Measurements from ENCODE around the gene DDX10. TPM values are rescaled to one million over a fixed set of nuclear protein-coding genes. Genes with fewer than 3 reads are reported as not detected.
A peak's percentile ranks its signal among the peaks of the same experiment; 100 is the strongest.

The DDX10 gene
- total RNA-seq, 1 donor from 2014 or later, result 32.2 TPM

GRCh38 chr11:108902027-108902469 is 237.2 kb downstream of the DDX10 start:
- Mint-ChIP-seq H3K36me3 (ENCODE audit: low read depth, unreplicated experiment) (peaks cover 1% of the 10 kb centered on the region), H3K27me3 (ENCODE audit: low read depth, unreplicated experiment) (no peaks in the 10 kb centered on the region), H3K27ac (ENCODE audit: unreplicated experiment) (no peak overlapping the region), H3K4me3 (ENCODE audit: unreplicated experiment) (no peak overlapping the region), H3K4me1 (ENCODE audit: low read depth, unreplicated experiment) (peaks cover 22% of the 10 kb centered on the region), H3K9me3 (ENCODE audit: unreplicated experiment) (peaks cover 1% of the 10 kb centered on the region)
- Histone ChIP-seq H3K9me3 (ENCODE audit: insufficient read depth, low read depth, low read length) (no peaks in the 10 kb centered on the region), H3K4me3 (ENCODE audit: insufficient read depth, low read depth, low read length) (no peak overlapping the region), H3K36me3 (ENCODE audit: insufficient read depth, low read length) (no peaks in the 10 kb centered on the region), H3K4me2 (ENCODE audit: low read length) (no peak overlapping the region), H3K9ac (ENCODE audit: low read length) (no peak overlapping the region), H3K27ac (ENCODE audit: low read depth, low read length) (no peak overlapping the region), H3K4me1 (ENCODE audit: insufficient read depth, low read length) (peaks cover 16% of the 10 kb centered on the region), H3K79me2 (ENCODE audit: insufficient read depth, low read length) (no peaks in the 10 kb centered on the region), H2AFZ (ENCODE audit: low read depth, low read length) (no peak overlapping the region), H3K27me3 (ENCODE audit: insufficient read depth, low read length) (no peaks in the 10 kb centered on the region), H4K20me1 (ENCODE audit: insufficient read depth, low read length) (no peaks in the 10 kb centered on the region)
- FAIRE-seq (no peak), DNase-seq (ENCODE audit: low read depth) (no peak)
- TF ChIP-seq EZH2 (IDR thresholded peaks at IDR 0.05; ENCODE audit: insufficient read depth, low read length), result no peak
- TF ChIP-seq, protein P1, sequence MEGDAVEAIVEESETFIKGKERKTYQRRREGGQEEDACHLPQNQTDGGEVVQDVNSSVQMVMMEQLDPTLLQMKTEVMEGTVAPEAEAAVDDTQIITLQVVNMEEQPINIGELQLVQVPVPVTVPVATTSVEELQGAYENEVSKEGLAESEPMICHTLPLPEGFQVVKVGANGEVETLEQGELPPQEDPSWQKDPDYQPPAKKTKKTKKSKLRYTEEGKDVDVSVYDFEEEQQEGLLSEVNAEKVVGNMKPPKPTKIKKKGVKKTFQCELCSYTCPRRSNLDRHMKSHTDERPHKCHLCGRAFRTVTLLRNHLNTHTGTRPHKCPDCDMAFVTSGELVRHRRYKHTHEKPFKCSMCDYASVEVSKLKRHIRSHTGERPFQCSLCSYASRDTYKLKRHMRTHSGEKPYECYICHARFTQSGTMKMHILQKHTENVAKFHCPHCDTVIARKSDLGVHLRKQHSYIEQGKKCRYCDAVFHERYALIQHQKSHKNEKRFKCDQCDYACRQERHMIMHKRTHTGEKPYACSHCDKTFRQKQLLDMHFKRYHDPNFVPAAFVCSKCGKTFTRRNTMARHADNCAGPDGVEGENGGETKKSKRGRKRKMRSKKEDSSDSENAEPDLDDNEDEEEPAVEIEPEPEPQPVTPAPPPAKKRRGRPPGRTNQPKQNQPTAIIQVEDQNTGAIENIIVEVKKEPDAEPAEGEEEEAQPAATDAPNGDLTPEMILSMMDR (IDR thresholded peaks at IDR 0.05; ENCODE audit: insufficient read depth, low read depth, low read length), result no peak

- no peak overlapping the region for H3K27ac ChIP-seq (ENCODE audit: low read depth, low read length)
- peaks cover 1% of the 10 kb centered on the region for H3K9me3 Mint-ChIP-seq (ENCODE audit: unreplicated experiment)
- H4K20me1 ChIP-seq (ENCODE audit: insufficient read depth, low read length), result no peaks in the 10 kb centered on the region
- H3K4me2 ChIP-seq (ENCODE audit: low read length), result no peak overlapping the region
- no peaks in the 10 kb centered on the region for H3K27me3 Mint-ChIP-seq (ENCODE audit: low read depth, unreplicated experiment)
- no peaks in the 10 kb centered on the region for H3K27me3 ChIP-seq (ENCODE audit: insufficient read depth, low read length)
- no peaks in the 10 kb centered on the region for H3K79me2 ChIP-seq (ENCODE audit: insufficient read depth, low read length)
- no peaks in the 10 kb centered on the region for H3K9me3 ChIP-seq (ENCODE audit: insufficient read depth, low read depth, low read length)
- H3K36me3 Mint-ChIP-seq (ENCODE audit: low read depth, unreplicated experiment), result no peaks in the 10 kb centered on the region
- FAIRE-seq (no peak), DNase-seq (ENCODE audit: low read depth) (no peak)
- H3K36me3 ChIP-seq (ENCODE audit: insufficient read depth, low read length), result no peaks in the 10 kb centered on the region
- no peak overlapping the region for H3K27ac Mint-ChIP-seq (ENCODE audit: unreplicated experiment)
- H3K4me1 Mint-ChIP-seq (ENCODE audit: low read depth, unreplicated experiment), result peaks cover 17% of the 10 kb centered on the region
- H2AFZ ChIP-seq (ENCODE audit: low read depth, low read length), result no peak overlapping the region
- peaks cover 13% of the 10 kb centered on the region for H3K4me1 ChIP-seq (ENCODE audit: insufficient read depth, low read length)
- no peak overlapping the region for H3K9ac ChIP-seq (ENCODE audit: low read length)
- TF ChIP-seq, protein P1 (IDR thresholded peaks at IDR 0.05; ENCODE audit: insufficient read depth, low read depth, low read length), result no peak
- no peak for TF ChIP-seq EZH2 (IDR thresholded peaks at IDR 0.05; ENCODE audit: insufficient read depth, low read length)
- no peak overlapping the region for H3K4me3 ChIP-seq (ENCODE audit: insufficient read depth, low read depth, low read length)
- H3K4me3 Mint-ChIP-seq (ENCODE audit: unreplicated experiment), result no peak overlapping the region
These were observed 239.6 kb downstream of the DDX10 start for GRCh38 chr11:108904480-108904879.

DNA sequence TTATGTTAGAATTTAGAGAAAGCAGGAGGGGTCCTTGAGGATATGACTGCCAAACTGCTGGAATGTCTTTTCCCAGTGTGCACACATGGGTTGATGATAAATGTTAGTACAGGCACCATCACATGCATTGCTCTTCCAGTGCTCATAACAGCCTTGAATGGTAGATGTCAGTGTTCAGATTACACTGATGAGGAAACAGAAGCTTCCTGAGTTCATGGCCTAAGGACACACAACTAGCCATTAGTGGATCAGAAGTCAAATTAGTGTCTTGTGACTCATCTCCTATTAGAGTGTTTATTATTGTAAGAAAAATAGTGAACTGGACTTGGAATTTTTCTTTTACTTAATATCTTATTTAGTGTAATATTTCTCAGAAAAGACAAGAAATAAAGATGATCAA is 241.5 kb downstream of the DDX10 start:
- H3K27me3 Mint-ChIP-seq (ENCODE audit: low read depth, unreplicated experiment), result no peaks in the 10 kb centered on the region
- Histone ChIP-seq H3K79me2 (ENCODE audit: insufficient read depth, low read length) (no peaks in the 10 kb centered on the region), H3K4me1 (ENCODE audit: insufficient read depth, low read length) (peaks cover 13% of the 10 kb centered on the region), H2AFZ (ENCODE audit: low read depth, low read length) (no peak overlapping the region), H3K9ac (ENCODE audit: low read length) (no peak overlapping the region), H3K4me3 (ENCODE audit: insufficient read depth, low read depth, low read length) (no peak overlapping the region), H3K27me3 (ENCODE audit: insufficient read depth, low read length) (no peaks in the 10 kb centered on the region), H3K9me3 (ENCODE audit: insufficient read depth, low read depth, low read length) (no peaks in the 10 kb centered on the region), H3K4me2 (ENCODE audit: low read length) (peak overlapping the region; percentile 29), H3K27ac (ENCODE audit: low read depth, low read length) (peak overlapping the region; percentile 24), H4K20me1 (ENCODE audit: insufficient read depth, low read length) (no peaks in the 10 kb centered on the region), H3K36me3 (ENCODE audit: insufficient read depth, low read length) (no peaks in the 10 kb centered on the region)
- peak; percentile 79 for FAIRE-seq
- H3K4me1 Mint-ChIP-seq (ENCODE audit: low read depth, unreplicated experiment), result peaks cover 17% of the 10 kb centered on the region
- H3K27ac Mint-ChIP-seq (ENCODE audit: unreplicated experiment), result no peak overlapping the region
- no peak overlapping the region for H3K4me3 Mint-ChIP-seq (ENCODE audit: unreplicated experiment)
- TF ChIP-seq, protein P1 (IDR thresholded peaks at IDR 0.05; ENCODE audit: insufficient read depth, low read depth, low read length), result no peak
- no peak for TF ChIP-seq EZH2 (IDR thresholded peaks at IDR 0.05; ENCODE audit: insufficient read depth, low read length)
- peak; percentile 61 for DNase-seq (ENCODE audit: low read depth)
- no peaks in the 10 kb centered on the region for H3K36me3 Mint-ChIP-seq (ENCODE audit: low read depth, unreplicated experiment)
- no peaks in the 10 kb centered on the region for H3K9me3 Mint-ChIP-seq (ENCODE audit: unreplicated experiment)
